ENCODE results near the gene BCL6. TPM values are rescaled to one million over a fixed set of nuclear protein-coding genes. Genes with fewer than 3 reads are reported as not detected.

The BCL6 gene
- total RNA-seq, 1 experiment from 2014 or later, result 3.0 TPM

Other genes starting within 250 kb of the BCL6 start
- 219 and 309 TPM in 2 replicates for gene SST, start 75.1 kb downstream of the BCL6 start, total RNA-seq (2014; rRNA removed; shearing (Covaris generic); ENCODE audit: low replicate concordance)
- gene RTP2, start 42.9 kb downstream of the BCL6 start, total RNA-seq (2014; rRNA removed; shearing (Covaris generic); ENCODE audit: low replicate concordance), result 0.30 TPM in 1 of 2 replicates, not detected in the other

Measured in Caki2 (cell line).